Fibroblast of mammary gland (primary cell): ENCODE measurements around the gene SLC6A16.

Experiments
- DNase-seq: peaks from one replicate; pipeline ENCODE4 v3.0.0-alpha.2; 2010; ENCODE audit warnings: low read depth
- H3K4me3 ChIP-seq: 2 replicates; pipeline ENCODE4 v1.5.1; 2011; ENCODE audit warnings: low read depth, mild to moderate bottlenecking, low read length, moderate library complexity; ENCODE audit not compliant: control insufficient read depth
- TF ChIP-seq, protein P1 (sequence below): conservative IDR thresholded peaks from 2 replicates; pipeline ENCODE4 v1.5.1; 2011; ENCODE audit warnings: low read depth, low read length, inconsistent platforms; ENCODE audit not compliant: control insufficient read depth, insufficient read depth

Gene SLC6A16

DNA sequence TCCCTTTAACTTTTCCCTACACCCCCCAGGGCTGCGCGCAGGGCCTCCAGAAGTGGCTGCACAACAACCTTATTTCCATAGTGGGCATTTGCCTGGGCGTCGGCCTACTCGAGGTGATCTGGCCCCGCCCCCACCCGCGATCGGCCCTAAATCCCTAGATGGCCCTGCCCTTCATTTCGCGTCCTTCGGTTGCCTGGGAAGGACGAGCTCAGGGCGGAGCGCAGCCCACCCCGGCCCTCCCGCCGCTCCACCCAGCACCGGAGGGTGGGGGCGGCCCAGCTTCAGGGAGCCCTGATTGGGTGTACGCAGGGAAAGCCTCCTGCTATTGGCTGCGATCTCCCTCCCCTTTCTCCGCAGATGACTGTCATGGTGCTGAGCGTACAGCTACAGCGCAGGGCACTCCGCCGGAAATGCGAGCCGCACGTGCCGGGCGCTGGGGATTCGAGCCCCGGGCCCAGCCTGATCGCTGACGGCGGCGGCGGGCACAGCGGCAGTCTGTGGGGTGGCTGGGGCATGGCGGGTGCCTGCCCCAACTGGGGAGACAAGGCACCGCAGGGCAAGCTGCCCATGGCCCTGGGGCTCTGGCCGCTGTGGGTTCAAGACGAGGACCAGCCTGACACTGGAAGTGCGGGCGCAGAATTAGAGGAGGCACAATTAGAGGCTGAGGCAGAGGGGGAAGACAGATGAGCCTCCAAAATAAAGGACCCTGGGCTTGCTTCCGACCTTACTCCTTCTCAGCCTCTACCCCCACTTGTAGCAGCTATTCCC is 14.5 kb upstream of the SLC6A16 start:
- H3K4me3 ChIP-seq, result peak overlapping the region; percentile 6
- TF ChIP-seq, protein P1, sequence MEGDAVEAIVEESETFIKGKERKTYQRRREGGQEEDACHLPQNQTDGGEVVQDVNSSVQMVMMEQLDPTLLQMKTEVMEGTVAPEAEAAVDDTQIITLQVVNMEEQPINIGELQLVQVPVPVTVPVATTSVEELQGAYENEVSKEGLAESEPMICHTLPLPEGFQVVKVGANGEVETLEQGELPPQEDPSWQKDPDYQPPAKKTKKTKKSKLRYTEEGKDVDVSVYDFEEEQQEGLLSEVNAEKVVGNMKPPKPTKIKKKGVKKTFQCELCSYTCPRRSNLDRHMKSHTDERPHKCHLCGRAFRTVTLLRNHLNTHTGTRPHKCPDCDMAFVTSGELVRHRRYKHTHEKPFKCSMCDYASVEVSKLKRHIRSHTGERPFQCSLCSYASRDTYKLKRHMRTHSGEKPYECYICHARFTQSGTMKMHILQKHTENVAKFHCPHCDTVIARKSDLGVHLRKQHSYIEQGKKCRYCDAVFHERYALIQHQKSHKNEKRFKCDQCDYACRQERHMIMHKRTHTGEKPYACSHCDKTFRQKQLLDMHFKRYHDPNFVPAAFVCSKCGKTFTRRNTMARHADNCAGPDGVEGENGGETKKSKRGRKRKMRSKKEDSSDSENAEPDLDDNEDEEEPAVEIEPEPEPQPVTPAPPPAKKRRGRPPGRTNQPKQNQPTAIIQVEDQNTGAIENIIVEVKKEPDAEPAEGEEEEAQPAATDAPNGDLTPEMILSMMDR, result no peak
- peak; percentile 82 for DNase-seq

DNA sequence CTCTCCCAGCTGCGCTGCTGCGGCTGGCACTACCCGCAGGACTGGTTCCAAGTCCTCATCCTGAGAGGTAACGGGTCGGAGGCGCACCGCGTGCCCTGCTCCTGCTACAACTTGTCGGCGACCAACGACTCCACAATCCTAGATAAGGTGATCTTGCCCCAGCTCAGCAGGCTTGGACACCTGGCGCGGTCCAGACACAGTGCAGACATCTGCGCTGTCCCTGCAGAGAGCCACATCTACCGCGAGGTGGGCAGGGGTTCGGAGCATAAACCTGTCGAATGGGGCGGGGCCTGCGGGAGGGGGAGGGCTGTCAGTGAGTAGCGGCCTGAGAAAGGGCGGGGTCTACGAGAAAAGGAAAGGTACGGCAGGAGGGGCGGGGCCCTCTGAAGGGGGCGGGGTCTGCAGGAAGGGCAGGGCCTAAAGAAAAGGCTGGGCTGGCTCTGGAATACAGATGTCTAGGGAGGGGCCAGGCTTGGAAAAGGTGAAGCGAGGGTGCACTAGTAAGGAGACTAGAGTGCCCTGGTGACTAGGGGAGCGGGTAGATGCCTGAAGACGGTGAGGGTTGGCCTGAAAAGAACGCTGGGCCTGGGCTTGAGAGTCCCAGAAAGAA is 13.8 kb upstream of the SLC6A16 start:
- no peak for DNase-seq
- TF ChIP-seq, protein P1, result no peak
- H3K4me3 ChIP-seq, result peak overlapping the region; percentile 6

DNA sequence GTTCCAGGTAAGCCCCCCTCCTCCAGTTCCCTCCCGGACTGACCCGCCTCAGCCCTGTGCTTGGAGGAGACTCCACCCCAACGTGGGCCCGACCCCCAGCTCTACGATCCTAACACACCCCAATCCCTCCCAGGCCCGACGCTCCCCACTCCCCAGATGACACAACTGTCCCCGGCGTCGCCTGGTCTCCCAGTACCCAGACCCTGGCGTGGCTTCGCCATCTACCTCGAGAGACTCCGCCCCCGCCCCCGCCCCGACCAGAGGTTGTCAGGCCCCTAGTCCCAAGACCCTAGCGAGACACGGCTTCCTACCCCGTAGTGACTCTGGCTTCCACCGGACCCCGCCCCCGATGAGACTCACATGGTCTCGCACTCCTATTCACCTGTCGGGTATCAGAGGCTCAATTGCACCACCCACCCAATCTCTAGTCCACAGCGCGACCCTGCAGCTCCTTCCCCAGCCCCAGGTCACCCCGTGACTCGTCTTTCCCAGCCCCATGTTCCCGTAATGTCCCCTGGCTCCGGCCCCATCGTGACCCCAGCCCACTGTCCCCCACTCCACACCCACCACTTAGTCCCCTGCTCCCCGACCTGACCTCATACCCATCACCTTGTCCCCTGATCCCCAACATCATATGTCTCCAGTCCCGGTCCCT is 13.2 kb upstream of the SLC6A16 start:
- TF ChIP-seq, protein P1, result no peak
- no peak overlapping the region for H3K4me3 ChIP-seq
- DNase-seq, result no peak

DNA sequence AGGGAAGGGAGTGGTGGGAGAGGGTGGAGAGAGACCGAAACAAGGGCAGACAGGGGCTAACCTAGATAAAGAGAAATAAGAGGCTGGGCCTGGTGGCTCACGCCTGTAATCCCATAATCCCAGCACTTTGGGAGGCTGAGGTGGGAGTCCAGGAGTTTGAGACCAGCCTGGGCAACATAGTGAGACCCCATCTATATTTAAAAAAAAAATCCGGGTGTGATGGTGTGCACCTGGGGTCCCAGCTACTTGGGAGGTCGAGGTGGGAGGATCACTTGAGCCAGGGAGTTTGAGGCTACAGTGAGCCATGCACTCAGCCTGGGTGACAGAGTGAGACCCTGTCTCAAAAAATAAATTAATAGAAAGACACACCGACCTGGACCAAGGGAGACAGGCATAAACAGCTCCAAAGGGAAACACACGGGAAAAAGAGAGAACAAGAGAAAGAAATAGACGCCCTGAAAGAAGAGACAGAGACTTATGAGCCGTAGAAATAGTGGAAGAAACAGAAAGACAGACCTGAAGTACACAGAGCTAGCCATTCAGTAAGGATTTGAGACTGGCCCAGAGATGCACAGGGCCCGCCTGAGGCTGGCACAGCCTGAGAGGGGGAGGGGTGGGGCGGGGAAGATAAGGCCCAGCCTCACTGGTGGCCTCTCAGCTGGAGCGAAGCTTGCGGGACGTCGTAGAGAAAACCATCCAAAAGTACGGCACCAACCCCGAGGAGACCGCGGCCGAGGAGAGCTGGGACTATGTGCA is 12.5 kb upstream of the SLC6A16 start:
- TF ChIP-seq, protein P1, result no peak
- DNase-seq, result no peak
- no peak overlapping the region for H3K4me3 ChIP-seq

DNA sequence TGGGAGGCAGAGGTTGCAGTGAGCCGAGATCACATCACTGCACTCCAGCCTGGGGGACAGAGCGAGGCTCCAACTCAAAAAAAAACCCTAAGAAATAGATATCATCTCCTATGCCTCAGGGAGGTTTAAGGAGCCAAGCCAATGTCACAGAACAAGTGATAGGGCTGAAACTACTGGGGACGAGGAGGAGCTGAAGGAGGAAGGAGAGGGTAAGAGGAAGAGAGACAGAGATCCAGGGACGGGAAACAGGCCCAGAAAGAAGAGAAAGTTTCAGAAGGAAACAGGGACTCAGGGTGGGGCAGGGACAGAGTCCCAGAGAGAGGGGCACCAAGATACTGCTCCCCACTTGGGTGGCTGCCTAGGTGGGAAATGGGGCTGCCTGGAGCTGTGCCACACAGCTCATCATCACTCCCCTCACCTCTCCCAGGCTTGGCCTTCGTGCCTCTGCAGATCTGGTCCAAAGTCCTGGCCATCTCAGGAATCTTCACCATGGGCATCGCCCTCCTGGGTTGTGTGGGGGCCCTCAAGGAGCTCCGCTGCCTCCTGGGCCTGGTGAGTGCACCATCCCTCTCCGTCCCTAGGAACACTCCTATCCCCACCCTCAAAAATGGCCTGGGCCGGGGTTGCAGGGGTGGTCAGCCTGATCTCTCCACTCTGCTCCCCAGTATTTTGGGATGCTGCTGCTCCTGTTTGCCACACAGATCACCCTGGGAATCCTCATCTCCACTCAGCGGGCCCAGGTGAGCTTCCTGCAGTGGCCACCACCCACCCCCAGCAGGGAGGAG is 11.7 kb upstream of the SLC6A16 start:
- H3K4me3 ChIP-seq, result no peak overlapping the region
- DNase-seq, result no peak
- TF ChIP-seq, protein P1, result no peak
